ENCODE measurements around the gene ENTHD1. TPM values are rescaled to one million over a fixed set of nuclear protein-coding genes. Genes with fewer than 3 reads are reported as not detected.
A peak's percentile ranks its signal among the peaks of the same experiment; 100 is the strongest.

ENTHD1 gene
- total and polyA plus RNA-seq, 9 of the 15 experiments (the other 6 are each of a cell fraction or from before 2014, with no cell fraction given), result 0.13 to 0.98 (median 0.35) TPM

GRCh38 chr22:39818094-39818493 lies 75.5 kb downstream of the ENTHD1 start (continued):
- TF ChIP-seq ZBTB11 (CRISPR knock-in tag; IDR thresholded peaks at IDR 0.05) (0 out of 6 replicates have a peak, but pooled peaks of 1 of the 3 experiments have one; percentile 23), EP300 (IDR thresholded peaks at IDR 0.05; ENCODE audit: low read length) (peak; percentile 38; the same call in 1 of the 2 replicates), ZNF311 (CRISPR knock-in tag; IDR thresholded peaks at IDR 0.05) (0 out of 2 replicates have a peak, but pooled peaks have one; percentile 41), FUS (optimal IDR thresholded peaks at IDR 0.05; ENCODE audit: low read depth, low read length) (no peak), DPF2 (IDR thresholded peaks at IDR 0.05) (0 out of 2 replicates have a peak, but pooled peaks have one; percentile 38), CBX3 (IDR thresholded peaks at IDR 0.05; ENCODE audit: borderline replicate concordance in 1 of 2, low read length in 2 of 2) (0 out of 3 replicates have a peak, but pooled peaks of 1 of the 2 experiments have one; percentile 49), CXXC5 (CRISPR knock-in tag; IDR thresholded peaks at IDR 0.05) (0 out of 2 replicates have a peak, but pooled peaks have one; percentile 35), GABPA (tag; conservative IDR thresholded peaks at IDR 0.05; ENCODE audit: low read depth) (no peak), ZNF431 (CRISPR knock-in tag; IDR thresholded peaks at IDR 0.05) (no peak), CTBP1 (IDR thresholded peaks at IDR 0.05; ENCODE audit: borderline replicate concordance) (peak; percentile 65; the same call in 1 of the 2 replicates), HMGN3 (IDR thresholded peaks at IDR 0.05; ENCODE audit: borderline replicate concordance, extremely low read depth, insufficient read length, low read depth, low read length) (no peak), BACH1 (tag; IDR thresholded peaks at IDR 0.05) (no peak), FOXK2 (conservative IDR thresholded peaks at IDR 0.05 in 1 of 2, IDR thresholded peaks at IDR 0.05 in 1 of 2; ENCODE audit: low read depth in 2 of 2) (0 out of 4 replicates have a peak, but pooled peaks of 1 of the 2 experiments have one; percentile 29), MYC (IDR thresholded peaks at IDR 0.05; ENCODE audit: low read depth, low read length) (peak; percentile 14; the same call in 1 of the 2 replicates), MYC (CRISPR knock-in tag; IDR thresholded peaks at IDR 0.05; ENCODE audit: borderline replicate concordance, low read depth) (no peak), PRDM10 (IDR thresholded peaks at IDR 0.05; ENCODE audit: partially characterized antibody) (no peak), ATF3 (IDR thresholded peaks at IDR 0.05) (peak; percentile 24; the same call in 1 of the 2 replicates), ATF3 (CRISPR knock-in tag; conservative IDR thresholded peaks at IDR 0.05) (no peak), LEF1 (IDR thresholded peaks at IDR 0.05) (peak; percentile 56; the same call in 1 of the 2 replicates), L3MBTL2 (IDR thresholded peaks at IDR 0.05) (peak; percentile 70), PHB2 (IDR thresholded peaks at IDR 0.05; ENCODE audit: low read depth) (no peak)

Measured in K562 (cell line).